Endothelial cell (in vitro differentiated cells): ENCODE results near the gene LRP1B. TPM values are rescaled to one million over a fixed set of nuclear protein-coding genes. Genes with fewer than 3 reads are reported as not detected.

Source experiments
- DNase-seq: peaks from one replicate; pipeline ENCODE4 v3.0.0; 2021; ENCODE audit warnings: low spot score
- H3K27ac Mint-ChIP-seq: one replicate; pipeline ENCODE4 v1.8.0; 2021; ENCODE audit warnings: mixed read lengths, inconsistent platforms; ENCODE audit not compliant: unreplicated experiment
- H3K27me3 Mint-ChIP-seq: one replicate; pipeline ENCODE4 v1.8.0; 2021; ENCODE audit warnings: mild to moderate bottlenecking, moderate library complexity, mixed read lengths, inconsistent platforms; ENCODE audit not compliant: unreplicated experiment
- H3K36me3 Mint-ChIP-seq: one replicate; pipeline ENCODE4 v1.8.0; 2021; ENCODE audit warnings: mild to moderate bottlenecking, low read depth, mixed read lengths, inconsistent platforms; ENCODE audit not compliant: unreplicated experiment
- H3K4me1 Mint-ChIP-seq: one replicate; pipeline ENCODE4 v1.8.0; 2021; ENCODE audit warnings: mild to moderate bottlenecking, mixed read lengths, inconsistent platforms; ENCODE audit not compliant: unreplicated experiment
- H3K4me3 Mint-ChIP-seq: one replicate; pipeline ENCODE4 v1.8.0; 2021; ENCODE audit warnings: mild to moderate bottlenecking, mixed read lengths, inconsistent platforms; ENCODE audit not compliant: unreplicated experiment
- H3K9me3 Mint-ChIP-seq: one replicate; pipeline ENCODE4 v1.8.0; 2021; ENCODE audit warnings: mixed read lengths, inconsistent platforms; ENCODE audit not compliant: unreplicated experiment
- total RNA-seq: library from RNA; stranded (reverse); fragmentation: NEBNext Ultra II Directional; extraction: Animal tissue kit (Norgen Biotek cat#: 25700); gene quantifications from one replicate; pipeline ENCODE4 v1.2.1, GENCODE V29; 2021; ENCODE audit not compliant: unreplicated experiment
- TF ChIP-seq, protein P1 (sequence below): fragments of 200-600 bp; sonication (generic); IDR thresholded peaks from one replicate; pipeline ENCODE4 v1.5.0; 2021; ENCODE audit warnings: antibody characterized with exemption; ENCODE audit not compliant: unreplicated experiment

Gene LRP1B
- total RNA-seq, 1 donor from 2014 or later = 1.4 TPM

GRCh38 chr2:142134911-142135310 is 4.1 kb upstream of the LRP1B start:
- TF ChIP-seq, protein P1, sequence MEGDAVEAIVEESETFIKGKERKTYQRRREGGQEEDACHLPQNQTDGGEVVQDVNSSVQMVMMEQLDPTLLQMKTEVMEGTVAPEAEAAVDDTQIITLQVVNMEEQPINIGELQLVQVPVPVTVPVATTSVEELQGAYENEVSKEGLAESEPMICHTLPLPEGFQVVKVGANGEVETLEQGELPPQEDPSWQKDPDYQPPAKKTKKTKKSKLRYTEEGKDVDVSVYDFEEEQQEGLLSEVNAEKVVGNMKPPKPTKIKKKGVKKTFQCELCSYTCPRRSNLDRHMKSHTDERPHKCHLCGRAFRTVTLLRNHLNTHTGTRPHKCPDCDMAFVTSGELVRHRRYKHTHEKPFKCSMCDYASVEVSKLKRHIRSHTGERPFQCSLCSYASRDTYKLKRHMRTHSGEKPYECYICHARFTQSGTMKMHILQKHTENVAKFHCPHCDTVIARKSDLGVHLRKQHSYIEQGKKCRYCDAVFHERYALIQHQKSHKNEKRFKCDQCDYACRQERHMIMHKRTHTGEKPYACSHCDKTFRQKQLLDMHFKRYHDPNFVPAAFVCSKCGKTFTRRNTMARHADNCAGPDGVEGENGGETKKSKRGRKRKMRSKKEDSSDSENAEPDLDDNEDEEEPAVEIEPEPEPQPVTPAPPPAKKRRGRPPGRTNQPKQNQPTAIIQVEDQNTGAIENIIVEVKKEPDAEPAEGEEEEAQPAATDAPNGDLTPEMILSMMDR = no peak
- no peak overlapping the region for H3K4me3 Mint-ChIP-seq
- no peak for DNase-seq
- no peaks in the 10 kb centered on the region for H3K36me3 Mint-ChIP-seq
- no peaks in the 10 kb centered on the region for H3K9me3 Mint-ChIP-seq
- peaks cover 4% of the 10 kb centered on the region for H3K4me1 Mint-ChIP-seq
- H3K27me3 Mint-ChIP-seq = peaks cover 3% of the 10 kb centered on the region
- H3K27ac Mint-ChIP-seq = no peak overlapping the region

- no peaks in the 10 kb centered on the region for H3K36me3 Mint-ChIP-seq
- peak overlapping the region; percentile 96 for H3K4me3 Mint-ChIP-seq
- H3K27ac Mint-ChIP-seq = peak overlapping the region; percentile 92
- H3K9me3 Mint-ChIP-seq = no peaks in the 10 kb centered on the region
- H3K4me1 Mint-ChIP-seq = peaks cover 9% of the 10 kb centered on the region
- peak; percentile 56 for DNase-seq
- peaks cover 3% of the 10 kb centered on the region for H3K27me3 Mint-ChIP-seq
- TF ChIP-seq, protein P1 = no peak
Observed at GRCh38 chr2:142130111-142131009, 456 bp downstream of the LRP1B start.

DNA sequence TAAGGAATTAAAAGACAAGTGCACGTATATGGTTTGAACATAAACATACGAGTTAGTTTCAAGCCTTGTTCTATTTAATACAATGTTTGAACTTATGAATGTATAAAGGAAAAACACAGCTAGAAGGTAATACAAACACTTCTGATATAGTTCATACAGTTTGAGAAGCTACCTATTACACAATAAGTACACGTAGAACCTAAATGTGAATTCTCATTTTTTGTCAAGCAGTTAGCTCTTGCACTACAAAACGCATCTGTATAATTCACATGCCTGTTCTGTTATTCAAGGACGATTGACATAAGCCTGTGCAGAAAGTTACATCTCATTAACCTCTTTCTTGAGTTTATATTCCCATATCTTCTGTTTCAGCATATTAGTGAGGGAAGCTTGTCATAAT is 2.7 kb downstream of the LRP1B start:
- DNase-seq = no peak
- no peak overlapping the region for H3K4me3 Mint-ChIP-seq
- H3K4me1 Mint-ChIP-seq = peaks cover 9% of the 10 kb centered on the region
- no peaks in the 10 kb centered on the region for H3K36me3 Mint-ChIP-seq
- H3K9me3 Mint-ChIP-seq = no peaks in the 10 kb centered on the region
- TF ChIP-seq, protein P1 = no peak
- no peak overlapping the region for H3K27ac Mint-ChIP-seq
- H3K27me3 Mint-ChIP-seq = peaks cover 3% of the 10 kb centered on the region

DNA sequence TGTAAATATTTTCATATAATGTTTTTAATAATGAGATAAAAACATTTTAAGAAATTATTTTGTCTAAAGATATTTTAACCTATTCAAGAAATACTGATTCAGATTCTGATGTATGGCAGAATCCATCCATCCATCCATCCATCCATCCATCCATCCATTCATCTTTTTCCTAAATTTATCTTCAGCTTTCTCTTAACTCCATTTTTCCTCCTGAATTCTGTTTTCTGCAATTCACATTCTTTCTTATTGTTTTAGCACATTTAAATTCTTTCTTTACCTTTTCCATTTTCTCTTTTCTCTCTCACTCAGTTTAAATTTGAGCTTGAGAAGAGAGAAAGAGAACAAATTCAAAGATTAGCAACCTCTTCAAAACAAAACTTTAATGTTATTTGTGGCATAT is 3.6 kb downstream of the LRP1B start:
- DNase-seq = no peak
- Mint-ChIP-seq H3K36me3 (no peaks in the 10 kb centered on the region), H3K27ac (no peak overlapping the region), H3K9me3 (no peaks in the 10 kb centered on the region), H3K27me3 (peaks cover 3% of the 10 kb centered on the region), H3K4me1 (peaks cover 9% of the 10 kb centered on the region), H3K4me3 (no peak overlapping the region)
- TF ChIP-seq, protein P1 = no peak

DNA sequence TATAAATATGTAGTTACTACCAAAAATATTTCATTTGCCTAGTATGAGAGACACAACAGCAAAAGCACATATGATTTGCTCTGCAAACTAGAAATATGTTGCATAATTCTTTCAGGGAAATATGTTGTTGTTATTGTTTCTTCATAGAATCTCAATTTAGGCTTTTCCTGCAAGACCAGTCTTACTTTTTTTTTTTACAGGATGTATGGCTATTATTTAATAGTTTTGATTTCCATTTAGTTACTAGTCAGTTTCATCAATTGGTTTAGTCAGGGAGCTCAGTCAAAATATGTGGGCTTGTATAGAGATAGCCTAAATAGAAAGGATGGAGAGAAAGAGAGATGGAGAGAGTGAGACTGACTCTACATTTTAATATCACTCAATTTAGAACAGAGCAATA is 6.1 kb downstream of the LRP1B start:
- no peaks in the 10 kb centered on the region for H3K36me3 Mint-ChIP-seq
- no peaks in the 10 kb centered on the region for H3K27me3 Mint-ChIP-seq
- no peaks in the 10 kb centered on the region for H3K9me3 Mint-ChIP-seq
- no peak for DNase-seq
- no peak overlapping the region for H3K4me3 Mint-ChIP-seq
- TF ChIP-seq, protein P1 = no peak
- H3K4me1 Mint-ChIP-seq = peaks cover 3% of the 10 kb centered on the region
- no peak overlapping the region for H3K27ac Mint-ChIP-seq
